Measurements from ENCODE around the gene C10orf90. TPM values are rescaled to one million over a fixed set of nuclear protein-coding genes. Genes with fewer than 3 reads are reported as not detected.

Gene C10orf90
- total and polyA plus RNA-seq, 4 donors = 0.05 to 0.25 TPM; not detected in 2

GRCh38 chr10:126452245-126452644 lies 218.2 kb downstream of the C10orf90 start:
- Histone ChIP-seq H3K36me3 (ENCODE audit: control insufficient read depth in 4 of 4, insufficient read depth in 3 of 4, low read depth in 1 of 4, low read length in 3 of 4) (no peaks in the 10 kb centered on the region), H3K4me3 (ENCODE audit: low read depth in 1 of 3, low read length in 3 of 3) (no peak overlapping the region), H3K4me1 (ENCODE audit: control insufficient read depth in 4 of 4, insufficient read depth in 4 of 4, low read length in 3 of 4) (no peaks in the 10 kb centered on the region), H3K9me3 (ENCODE audit: control insufficient read depth in 4 of 4, low read length in 3 of 4) (peaks cover 0 to 5% (median 0%) of the 10 kb centered on the region in 4 donors), H3K27ac (ENCODE audit: low read depth in 1 of 2, low read length in 2 of 2) (no peak overlapping the region), H3K9ac (ENCODE audit: low read depth in 1 of 2, low read length in 2 of 2) (no peak overlapping the region), H3K27me3 (ENCODE audit: control insufficient read depth in 4 of 4, insufficient read depth in 4 of 4, low read length in 3 of 4) (no peaks in the 10 kb centered on the region)
- WGBS = 86% methylated on average over 2 of the region's 2 CpGs
- no peak for DNase-seq (ENCODE audit: low spot score)
- TF ChIP-seq SP1 (IDR thresholded peaks at IDR 0.05) (no peak), GABPA (IDR thresholded peaks at IDR 0.05 in 1 of 2, conservative IDR thresholded peaks at IDR 0.05 in 1 of 2) (no peak), NR2F2 (IDR thresholded peaks at IDR 0.05) (no peak), REST (IDR thresholded peaks at IDR 0.05) (no peak), HNF4A (conservative IDR thresholded peaks at IDR 0.05) (no peak), TAF1 (conservative IDR thresholded peaks at IDR 0.05) (no peak), JUND (IDR thresholded peaks at IDR 0.05) (no peak), MAX (IDR thresholded peaks at IDR 0.05) (no peak), YY1 (IDR thresholded peaks at IDR 0.05) (no peak), FOXA2 (IDR thresholded peaks at IDR 0.05) (no peak), ZBTB33 (IDR thresholded peaks at IDR 0.05) (no peak), FOXA1 (IDR thresholded peaks at IDR 0.05) (no peak)
- TF ChIP-seq, protein P1, sequence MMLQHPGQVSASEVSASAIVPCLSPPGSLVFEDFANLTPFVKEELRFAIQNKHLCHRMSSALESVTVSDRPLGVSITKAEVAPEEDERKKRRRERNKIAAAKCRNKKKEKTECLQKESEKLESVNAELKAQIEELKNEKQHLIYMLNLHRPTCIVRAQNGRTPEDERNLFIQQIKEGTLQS (IDR thresholded peaks at IDR 0.05) = no peak

DNA sequence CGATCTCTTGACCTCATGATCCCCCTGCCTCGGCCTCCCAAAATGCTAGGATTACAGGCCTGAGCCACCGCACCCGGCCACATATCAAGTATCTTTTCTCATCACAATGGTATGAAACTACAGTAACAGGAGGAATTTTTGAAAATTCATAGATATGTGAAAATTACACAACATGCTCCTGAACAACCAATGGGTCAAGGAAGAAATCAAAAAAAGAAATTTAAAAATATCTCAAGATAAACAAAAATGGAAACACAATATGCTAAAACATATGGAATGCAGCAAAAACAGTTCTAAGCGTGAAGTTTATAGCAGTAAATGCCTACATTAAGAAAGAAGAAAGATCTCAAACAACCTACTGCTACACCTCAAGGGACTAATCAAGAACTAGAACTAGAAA lies 222.4 kb downstream of the C10orf90 start:
- Histone ChIP-seq H3K27ac (ENCODE audit: low read depth in 1 of 2, low read length in 2 of 2) (no peak overlapping the region), H3K4me3 (ENCODE audit: low read depth in 1 of 3, low read length in 3 of 3) (no peak overlapping the region), H3K9me3 (ENCODE audit: control insufficient read depth in 4 of 4, low read length in 3 of 4) (peaks cover 0 to 5% (median 0%) of the 10 kb centered on the region in 4 donors), H3K27me3 (ENCODE audit: control insufficient read depth in 4 of 4, insufficient read depth in 4 of 4, low read length in 3 of 4) (no peaks in the 10 kb centered on the region), H3K36me3 (ENCODE audit: control insufficient read depth in 4 of 4, insufficient read depth in 3 of 4, low read depth in 1 of 4, low read length in 3 of 4) (no peaks in the 10 kb centered on the region), H3K4me1 (ENCODE audit: control insufficient read depth in 4 of 4, insufficient read depth in 4 of 4, low read length in 3 of 4) (no peaks in the 10 kb centered on the region), H3K9ac (ENCODE audit: low read depth in 1 of 2, low read length in 2 of 2) (no peak overlapping the region)
- 88% methylated on average over 5 of the region's 5 CpGs for WGBS
- no peak for TF ChIP-seq JUND (IDR thresholded peaks at IDR 0.05)
- TF ChIP-seq EGR1 (IDR thresholded peaks at IDR 0.05; ENCODE audit: low read depth in 2 of 2) = no peak
- no peak for DNase-seq (ENCODE audit: low spot score)

All from liver (tissue), 9 donors.